ENCODE results near the gene DRAM1. TPM values are rescaled to one million over a fixed set of nuclear protein-coding genes. Genes with fewer than 3 reads are reported as not detected.

The DRAM1 gene
- total RNA-seq, 4 donors from 2014 or later: 3.7 to 20.1 (median 8.7) TPM

DNA sequence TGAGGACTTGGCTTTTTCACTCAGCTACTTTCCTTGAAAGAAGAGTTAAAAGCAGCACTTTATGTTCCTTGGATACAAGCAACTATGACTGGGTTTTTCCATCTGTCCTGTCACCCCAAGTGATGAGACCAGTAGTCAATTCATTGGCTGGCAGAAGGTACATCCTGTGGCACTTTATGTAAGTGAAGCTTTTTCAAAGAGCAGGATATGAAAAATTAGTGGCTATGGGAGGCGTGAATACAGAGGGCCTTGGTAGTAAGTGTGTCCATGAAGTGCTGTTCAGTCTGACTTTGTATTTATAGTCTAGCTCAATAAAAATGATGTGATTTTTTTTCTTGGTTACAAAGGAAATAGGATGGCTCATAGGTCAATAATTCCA is 68.8 kb downstream of the DRAM1 start:
- H3K9me3 ChIP-seq: no peaks in the 10 kb centered on the region
- peaks cover 0 to 5% (median 1%) of the 10 kb centered on the region in 4 donors for H3K4me1 ChIP-seq
- H3K27me3 ChIP-seq: no peaks in the 10 kb centered on the region
- in situ Hi-C loops (cut with MboI; ENCODE audit: low pct_ligation_motif_present in 1 of 4, low pct_unique_long_range_greater_than_20kb in 1 of 4, low sequenced_read_pairs in 3 of 4): loop anchor here in 2 of 4 donors (10.0 to 25.0 kb wide), 2 partner anchors 539 to 541 kb away; partner anchors contain the start of gene IGF1 (in 2 of the 2)
- intact Hi-C loops (cut with DNase I; ENCODE audit: low total_unique reads): no loop called here
- 89 to 100% methylated on average over 1 of the region's 1 CpG for WGBS, 2 donors (ENCODE audit: low coverage in 1 of 2)
- no peaks in the 10 kb centered on the region for H3K36me3 ChIP-seq
- TF ChIP-seq POLR2A (IDR thresholded peaks at IDR 0.05) (no peak), POLR2AphosphoS5 (IDR thresholded peaks at IDR 0.05) (no peak), EP300 (IDR thresholded peaks at IDR 0.05; ENCODE audit: low read depth) (no peak)
- TF ChIP-seq, protein P1, sequence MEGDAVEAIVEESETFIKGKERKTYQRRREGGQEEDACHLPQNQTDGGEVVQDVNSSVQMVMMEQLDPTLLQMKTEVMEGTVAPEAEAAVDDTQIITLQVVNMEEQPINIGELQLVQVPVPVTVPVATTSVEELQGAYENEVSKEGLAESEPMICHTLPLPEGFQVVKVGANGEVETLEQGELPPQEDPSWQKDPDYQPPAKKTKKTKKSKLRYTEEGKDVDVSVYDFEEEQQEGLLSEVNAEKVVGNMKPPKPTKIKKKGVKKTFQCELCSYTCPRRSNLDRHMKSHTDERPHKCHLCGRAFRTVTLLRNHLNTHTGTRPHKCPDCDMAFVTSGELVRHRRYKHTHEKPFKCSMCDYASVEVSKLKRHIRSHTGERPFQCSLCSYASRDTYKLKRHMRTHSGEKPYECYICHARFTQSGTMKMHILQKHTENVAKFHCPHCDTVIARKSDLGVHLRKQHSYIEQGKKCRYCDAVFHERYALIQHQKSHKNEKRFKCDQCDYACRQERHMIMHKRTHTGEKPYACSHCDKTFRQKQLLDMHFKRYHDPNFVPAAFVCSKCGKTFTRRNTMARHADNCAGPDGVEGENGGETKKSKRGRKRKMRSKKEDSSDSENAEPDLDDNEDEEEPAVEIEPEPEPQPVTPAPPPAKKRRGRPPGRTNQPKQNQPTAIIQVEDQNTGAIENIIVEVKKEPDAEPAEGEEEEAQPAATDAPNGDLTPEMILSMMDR (IDR thresholded peaks at IDR 0.05): no peak
- H3K27ac ChIP-seq: no peak overlapping the region
- no peak for DNase-seq
- no peak overlapping the region for H3K4me3 ChIP-seq

DNA sequence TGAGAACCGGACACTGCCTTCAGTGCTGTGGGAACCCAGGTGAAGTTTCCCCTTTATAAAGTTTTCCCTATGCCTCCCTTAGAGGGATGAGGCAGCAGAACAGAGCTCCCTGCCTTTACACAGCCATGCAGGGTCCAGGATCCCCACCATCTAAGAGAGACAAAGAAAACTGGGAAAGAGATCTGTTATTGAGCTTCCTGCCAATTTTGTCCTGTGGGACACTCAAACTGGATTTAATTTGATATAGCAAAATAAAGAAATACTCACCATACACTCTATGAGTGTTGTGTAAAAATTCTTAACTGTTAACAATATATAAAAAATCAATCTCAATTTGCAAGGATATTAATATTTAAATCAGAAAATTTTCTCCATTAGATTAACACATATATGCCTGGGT is 69.9 kb downstream of the DRAM1 start:
- in situ Hi-C loops (cut with MboI; ENCODE audit: low pct_ligation_motif_present in 1 of 4, low pct_unique_long_range_greater_than_20kb in 1 of 4, low sequenced_read_pairs in 3 of 4): loop anchor here in 2 of 4 donors (10.0 to 25.0 kb wide), 2 partner anchors 537 to 540 kb away; partner anchors contain the start of gene IGF1 (in 2 of the 2)
- peaks cover 0 to 5% (median 0%) of the 10 kb centered on the region in 4 donors for H3K4me1 ChIP-seq
- H3K9me3 ChIP-seq: no peaks in the 10 kb centered on the region
- DNase-seq: no peak
- H3K36me3 ChIP-seq: no peaks in the 10 kb centered on the region
- H3K4me3 ChIP-seq: no peak overlapping the region
- TF ChIP-seq POLR2A (IDR thresholded peaks at IDR 0.05) (no peak), POLR2AphosphoS5 (IDR thresholded peaks at IDR 0.05) (no peak), EP300 (IDR thresholded peaks at IDR 0.05; ENCODE audit: low read depth) (no peak)
- TF ChIP-seq, protein P1 (IDR thresholded peaks at IDR 0.05): no peak
- no peaks in the 10 kb centered on the region for H3K27me3 ChIP-seq
- no peak overlapping the region for H3K27ac ChIP-seq
- intact Hi-C loops (cut with DNase I; ENCODE audit: low total_unique reads): no loop called here
- 100% methylated on average over 1 of the region's 1 CpG; no CpG with 5 or more reads in 1 of the 2 donors for WGBS, 2 donors (ENCODE audit: low coverage in 1 of 2)

DNA sequence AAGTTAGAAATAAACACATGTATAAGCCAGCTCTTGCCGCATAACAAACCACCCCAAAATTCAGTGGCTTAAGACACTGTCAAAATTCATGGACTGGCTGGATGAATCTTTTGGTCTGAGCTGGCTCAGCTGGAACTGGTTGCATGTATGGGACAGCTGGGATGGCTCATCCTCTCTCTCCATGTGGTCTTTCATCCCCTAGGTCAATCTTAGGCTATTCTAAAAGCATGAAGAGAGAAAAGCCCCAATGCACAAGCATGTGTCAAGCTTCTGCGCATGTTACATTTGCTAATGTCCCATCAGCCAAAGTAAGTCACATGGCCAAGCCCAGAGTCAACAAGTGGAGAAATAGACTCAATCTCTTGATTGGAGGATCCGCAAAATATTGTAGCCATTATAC is 71.0 kb downstream of the DRAM1 start:
- WGBS, 2 donors (ENCODE audit: low coverage in 1 of 2): 81 to 89% methylated on average over 1 to 3 of the region's 3 CpGs
- Histone ChIP-seq H3K36me3 (no peaks in the 10 kb centered on the region), H3K27me3 (no peaks in the 10 kb centered on the region), H3K9me3 (no peaks in the 10 kb centered on the region), H3K4me1 (peaks cover 0 to 5% (median 0%) of the 10 kb centered on the region in 4 donors), H3K27ac (no peak overlapping the region), H3K4me3 (no peak overlapping the region)
- no peak for TF ChIP-seq EP300 (IDR thresholded peaks at IDR 0.05; ENCODE audit: low read depth)
- TF ChIP-seq, protein P1 (IDR thresholded peaks at IDR 0.05): no peak
- TF ChIP-seq POLR2A (IDR thresholded peaks at IDR 0.05): no peak
- TF ChIP-seq POLR2AphosphoS5 (IDR thresholded peaks at IDR 0.05): no peak
- in situ Hi-C loops (cut with MboI; ENCODE audit: low pct_ligation_motif_present in 1 of 4, low pct_unique_long_range_greater_than_20kb in 1 of 4, low sequenced_read_pairs in 3 of 4): loop anchor here in 2 of 4 donors (10.0 to 25.0 kb wide), 2 partner anchors 536 to 539 kb away; partner anchors contain the start of gene IGF1 (in 2 of the 2)
- intact Hi-C loops (cut with DNase I; ENCODE audit: low total_unique reads): no loop called here
- DNase-seq: no peak

DNA sequence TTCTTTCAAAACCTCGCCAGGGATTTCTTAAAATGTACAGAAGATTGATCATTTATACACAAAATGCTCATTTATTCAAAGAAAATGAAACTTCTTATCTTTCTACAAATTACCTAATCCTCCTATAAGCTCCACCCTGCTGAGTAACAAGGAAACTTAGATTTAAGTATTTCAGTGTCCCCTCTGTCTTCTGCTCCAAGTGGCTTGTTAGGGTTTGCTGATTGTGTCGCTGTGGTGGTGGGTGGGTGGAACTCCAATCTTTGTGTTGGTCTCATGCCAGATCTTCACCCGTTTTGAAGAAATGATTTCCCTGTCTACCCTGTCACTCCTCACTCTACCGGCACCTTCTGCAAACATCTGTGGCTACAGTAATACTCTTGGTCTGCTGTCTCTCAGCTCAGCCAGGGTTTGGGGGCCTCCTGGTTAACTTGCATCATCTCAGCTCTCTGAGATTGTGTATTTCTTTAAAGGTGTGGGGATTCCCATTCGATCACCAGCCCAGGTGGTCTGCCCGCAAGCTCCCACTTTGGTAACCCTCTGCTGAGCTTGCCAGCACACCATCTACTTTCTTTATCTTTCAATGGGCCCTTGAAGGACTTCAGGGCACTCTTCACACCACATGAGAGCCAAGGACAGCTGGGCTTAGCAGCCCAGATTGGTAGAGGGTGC is 73.8 kb downstream of the DRAM1 start:
- WGBS, 2 donors (ENCODE audit: low coverage in 1 of 2): 77 to 81% methylated on average over 2 to 6 of the region's 6 CpGs
- no peaks in the 10 kb centered on the region for H3K4me1 ChIP-seq
- H3K9me3 ChIP-seq: no peaks in the 10 kb centered on the region
- intact Hi-C loops (cut with DNase I; ENCODE audit: low total_unique reads): no loop called here
- in situ Hi-C loops (cut with MboI; ENCODE audit: low pct_ligation_motif_present in 1 of 4, low pct_unique_long_range_greater_than_20kb in 1 of 4, low sequenced_read_pairs in 3 of 4): no loop called here
- H3K4me3 ChIP-seq: no peak overlapping the region
- TF ChIP-seq POLR2AphosphoS5 (IDR thresholded peaks at IDR 0.05): no peak
- TF ChIP-seq POLR2A (IDR thresholded peaks at IDR 0.05): no peak
- TF ChIP-seq EP300 (IDR thresholded peaks at IDR 0.05; ENCODE audit: low read depth): no peak
- TF ChIP-seq, protein P1 (IDR thresholded peaks at IDR 0.05): no peak
- no peaks in the 10 kb centered on the region for H3K36me3 ChIP-seq
- no peak for DNase-seq
- H3K27me3 ChIP-seq: no peaks in the 10 kb centered on the region
- no peak overlapping the region for H3K27ac ChIP-seq

Data from transverse colon (tissue), 4 donors.